SK-N-MC (cell line): ENCODE results near the gene ERC2.

Experiments
- DNase-seq: peaks from one replicate; pipeline ENCODE4 v3.0.0-alpha.2; 2011; ENCODE audit warnings: low read depth, low spot score
- H3K27ac ChIP-seq: fragments of 200-600 bp; sonication (generic); 2 replicates; pipeline ENCODE4 v1.5.1; 2016; ENCODE audit warnings: mixed run types
- H3K36me3 ChIP-seq: fragments of 200-600 bp; sonication (generic); 2 replicates; pipeline ENCODE4 v1.6.1; 2017; ENCODE audit warnings: antibody characterized with exemption, low read length, mixed read lengths; ENCODE audit not compliant: insufficient read depth
- H3K4me3 ChIP-seq: fragments of 200-600 bp; sonication (generic); 2 replicates; pipeline ENCODE4 v1.5.1; 2016
- H3K9ac ChIP-seq: fragments of 200-600 bp; sonication (generic); 2 replicates; pipeline ENCODE4 v1.8.0; 2017; ENCODE audit warnings: mixed run types, mixed read lengths; ENCODE audit not compliant: insufficient read length
- H3K9me3 ChIP-seq: fragments of 200-600 bp; sonication (generic); 2 replicates; pipeline ENCODE4 v1.6.1; 2017; ENCODE audit warnings: low read depth, mild to moderate bottlenecking, antibody characterized with exemption, low read length, moderate library complexity, mixed read lengths
- EZH2 ChIP-seq: fragments of 200-600 bp; sonication (generic); IDR thresholded peaks from one replicate; pipeline ENCODE4 v1.6.1; 2017; ENCODE audit warnings: antibody characterized with exemption
- FOXP2 ChIP-seq: optimal IDR thresholded peaks from 2 replicates; pipeline ENCODE3; 2011; ENCODE audit warnings: mild to moderate bottlenecking, moderate library complexity; ENCODE audit not compliant: insufficient read depth; ENCODE audit errors: extremely low read length, control extremely low read depth
- POLR2AphosphoS5 ChIP-seq: IDR thresholded peaks from 2 replicates; pipeline ENCODE4 v1.6.1; 2012; ENCODE audit warnings: mild to moderate bottlenecking, low read depth, low read length, borderline replicate concordance

ERC2 gene

GRCh38 chr3:56453011-56453410 lies 15.3 kb downstream of the ERC2 start:
- no peaks in the 10 kb centered on the region for H3K36me3 ChIP-seq
- DNase-seq = no peak
- no peak overlapping the region for H3K9ac ChIP-seq
- H3K9me3 ChIP-seq = no peaks in the 10 kb centered on the region
- TF ChIP-seq POLR2AphosphoS5 (no peak), FOXP2 (no peak), EZH2 (no peak)
- H3K27ac ChIP-seq = no peak overlapping the region
- no peak overlapping the region for H3K4me3 ChIP-seq

GRCh38 chr3:56452085-56452484 lies 16.2 kb downstream of the ERC2 start:
- TF ChIP-seq FOXP2 = no peak
- no peak for TF ChIP-seq EZH2
- no peak for TF ChIP-seq POLR2AphosphoS5
- Histone ChIP-seq H3K36me3 (no peaks in the 10 kb centered on the region), H3K9me3 (no peaks in the 10 kb centered on the region), H3K27ac (no peak overlapping the region), H3K4me3 (no peak overlapping the region), H3K9ac (no peak overlapping the region)
- no peak for DNase-seq

- Histone ChIP-seq H3K9ac (no peak overlapping the region), H3K4me3 (no peak overlapping the region), H3K36me3 (no peaks in the 10 kb centered on the region), H3K27ac (no peak overlapping the region), H3K9me3 (no peaks in the 10 kb centered on the region)
- no peak for DNase-seq
- TF ChIP-seq EZH2 (no peak), FOXP2 (no peak), POLR2AphosphoS5 (no peak)
These were observed 24.9 kb downstream of the ERC2 start for GRCh38 chr3:56443372-56443771.

- Histone ChIP-seq H3K4me3 (no peak overlapping the region), H3K9ac (no peak overlapping the region), H3K9me3 (no peaks in the 10 kb centered on the region), H3K36me3 (no peaks in the 10 kb centered on the region), H3K27ac (no peak overlapping the region)
- DNase-seq = no peak
- no peak for TF ChIP-seq POLR2AphosphoS5
- TF ChIP-seq EZH2 = no peak
- no peak for TF ChIP-seq FOXP2
These were observed 39.6 kb downstream of the ERC2 start for GRCh38 chr3:56428667-56429066.

GRCh38 chr3:56424885-56425284 lies 43.4 kb downstream of the ERC2 start:
- Histone ChIP-seq H3K4me3 (no peak overlapping the region), H3K9me3 (no peaks in the 10 kb centered on the region), H3K27ac (no peak overlapping the region), H3K9ac (no peak overlapping the region), H3K36me3 (no peaks in the 10 kb centered on the region)
- TF ChIP-seq POLR2AphosphoS5 = no peak
- no peak for DNase-seq

GRCh38 chr3:56424336-56424735 lies 43.9 kb downstream of the ERC2 start:
- no peak overlapping the region for H3K9ac ChIP-seq
- no peak overlapping the region for H3K4me3 ChIP-seq
- H3K9me3 ChIP-seq = no peaks in the 10 kb centered on the region
- TF ChIP-seq EZH2 (no peak), POLR2AphosphoS5 (no peak), FOXP2 (no peak)
- H3K36me3 ChIP-seq = no peaks in the 10 kb centered on the region
- H3K27ac ChIP-seq = no peak overlapping the region
- no peak for DNase-seq

GRCh38 chr3:56423661-56424099 lies 44.6 kb downstream of the ERC2 start:
- Histone ChIP-seq H3K9ac (no peak overlapping the region), H3K9me3 (no peaks in the 10 kb centered on the region), H3K36me3 (no peaks in the 10 kb centered on the region), H3K27ac (no peak overlapping the region), H3K4me3 (no peak overlapping the region)
- no peak for DNase-seq
- no peak for TF ChIP-seq FOXP2
- TF ChIP-seq POLR2AphosphoS5 = no peak
- no peak for TF ChIP-seq EZH2

DNA sequence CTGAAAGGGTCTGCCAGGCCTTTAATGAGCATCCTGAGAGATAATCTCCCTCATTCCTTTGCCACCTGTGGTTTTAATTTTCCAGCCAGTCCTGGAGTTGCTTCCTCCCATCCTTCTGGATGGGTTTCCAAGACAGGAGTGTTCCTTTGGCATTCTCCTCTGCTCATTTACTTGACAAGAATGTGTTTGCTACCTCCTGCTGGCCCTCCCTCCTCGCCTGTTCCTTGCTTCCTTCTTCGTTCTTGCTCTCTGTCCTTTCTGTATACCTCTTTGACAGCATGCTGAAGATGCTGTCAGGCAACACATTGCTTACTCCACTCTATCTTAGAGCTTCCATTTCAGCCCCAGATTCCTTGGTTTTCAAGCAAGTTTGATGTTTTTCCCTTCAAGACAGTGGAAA lies 46.0 kb downstream of the ERC2 start:
- no peak for DNase-seq
- H3K27ac ChIP-seq = no peak overlapping the region

GRCh38 chr3:56421205-56421604 lies 47.1 kb downstream of the ERC2 start:
- H3K4me3 ChIP-seq = no peak overlapping the region
- H3K27ac ChIP-seq = no peak overlapping the region
- H3K9me3 ChIP-seq = no peaks in the 10 kb centered on the region
- no peak for DNase-seq
- no peak overlapping the region for H3K9ac ChIP-seq
- H3K36me3 ChIP-seq = no peaks in the 10 kb centered on the region
- no peak for TF ChIP-seq FOXP2
- TF ChIP-seq EZH2 = no peak
- no peak for TF ChIP-seq POLR2AphosphoS5

More for the DNA sequence above, 46.0 kb downstream of the ERC2 start:
- no peaks in the 10 kb centered on the region for H3K36me3 ChIP-seq
- H3K4me3 ChIP-seq = no peak overlapping the region
- H3K9me3 ChIP-seq = no peaks in the 10 kb centered on the region
- no peak overlapping the region for H3K9ac ChIP-seq
- no peak for TF ChIP-seq EZH2
- TF ChIP-seq POLR2AphosphoS5 = no peak
- no peak for TF ChIP-seq FOXP2
